Activated naive CD4-positive, alpha-beta T cell treated with anti-CD3 and anti-CD28 coated beads, Interleukin-2, amount 50 U/mL, for 24 hours (primary cell): ENCODE results near the gene PFDN4.
A peak's percentile ranks its signal among the peaks of the same experiment; 100 is the strongest.

Experiments used
- H3K27ac Mint-ChIP-seq: one replicate; pipeline ENCODE4 v1.8.0; 2021; ENCODE audit warnings: mild to moderate bottlenecking, mixed read lengths
- H3K27me3 Mint-ChIP-seq: one replicate; pipeline ENCODE4 v1.8.0; 2021; ENCODE audit warnings: mixed read lengths
- H3K36me3 Mint-ChIP-seq: one replicate; pipeline ENCODE4 v1.8.0; 2021; ENCODE audit warnings: mixed read lengths
- H3K4me1 Mint-ChIP-seq: one replicate; pipeline ENCODE4 v1.8.0; 2021; ENCODE audit warnings: mixed read lengths
- H3K4me3 Mint-ChIP-seq: one replicate; pipeline ENCODE4 v1.8.0; 2021; ENCODE audit warnings: mild to moderate bottlenecking, mixed read lengths
- H3K9me3 Mint-ChIP-seq: one replicate; pipeline ENCODE4 v1.8.0; 2021; ENCODE audit warnings: mixed read lengths

The PFDN4 gene, protein sequence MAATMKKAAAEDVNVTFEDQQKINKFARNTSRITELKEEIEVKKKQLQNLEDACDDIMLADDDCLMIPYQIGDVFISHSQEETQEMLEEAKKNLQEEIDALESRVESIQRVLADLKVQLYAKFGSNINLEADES

DNA sequence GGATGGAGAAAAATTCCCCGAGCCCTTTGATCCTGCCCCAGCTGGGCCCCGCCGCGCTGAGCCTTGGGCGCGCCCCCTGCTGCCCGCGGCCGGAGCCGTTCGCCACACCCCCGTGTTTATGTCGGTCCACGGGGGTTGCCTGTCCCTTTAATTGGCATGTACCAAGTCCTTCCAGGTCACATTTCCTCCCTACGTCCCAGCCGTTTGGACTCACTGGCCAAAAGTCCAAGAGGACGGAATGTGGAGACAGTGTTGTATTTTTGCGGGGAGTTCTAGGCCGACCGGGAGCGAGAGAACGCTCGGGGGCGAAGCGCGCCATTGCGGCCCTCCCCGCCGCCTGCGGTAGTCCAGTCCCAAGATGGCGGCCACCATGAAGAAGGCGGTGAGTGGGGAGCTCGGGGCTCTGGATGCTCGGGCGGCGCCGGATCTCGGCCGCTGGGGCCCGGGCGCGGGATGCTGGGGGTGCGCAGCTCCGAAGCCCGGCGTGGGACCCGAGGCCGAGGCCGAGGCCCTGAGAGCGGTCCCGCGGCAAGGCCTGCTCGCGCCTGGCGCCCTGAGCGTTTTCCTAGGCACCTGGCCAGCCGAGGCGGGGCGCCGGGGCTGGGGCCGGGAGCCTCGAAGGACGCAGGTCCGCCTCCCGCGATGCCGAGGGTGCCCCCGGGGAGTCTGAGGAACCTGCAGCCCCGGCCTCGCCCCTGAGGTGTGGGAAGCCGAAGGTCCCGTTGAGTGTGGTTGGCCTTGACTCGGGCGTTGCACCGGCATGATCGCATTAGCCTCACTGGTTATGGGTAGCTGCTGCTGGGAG lies at the start of gene PFDN4:
Gene PFDN4 (plus strand): TSS at position 345 of the 805 bp plus-strand sequence. CDS start 14 bp downstream, at position 359.
- H3K27ac Mint-ChIP-seq, result peak within 1 kb of the TSS; percentile 100
- H3K27me3 Mint-ChIP-seq, result no peaks in the 10 kb centered on the region
- peak within 1 kb of the TSS; percentile 99 for H3K4me3 Mint-ChIP-seq
- peaks cover 40% of the 10 kb centered on the region for H3K4me1 Mint-ChIP-seq
- H3K9me3 Mint-ChIP-seq, result no peaks in the 10 kb centered on the region
- peaks cover 1% of the 10 kb centered on the region for H3K36me3 Mint-ChIP-seq

DNA sequence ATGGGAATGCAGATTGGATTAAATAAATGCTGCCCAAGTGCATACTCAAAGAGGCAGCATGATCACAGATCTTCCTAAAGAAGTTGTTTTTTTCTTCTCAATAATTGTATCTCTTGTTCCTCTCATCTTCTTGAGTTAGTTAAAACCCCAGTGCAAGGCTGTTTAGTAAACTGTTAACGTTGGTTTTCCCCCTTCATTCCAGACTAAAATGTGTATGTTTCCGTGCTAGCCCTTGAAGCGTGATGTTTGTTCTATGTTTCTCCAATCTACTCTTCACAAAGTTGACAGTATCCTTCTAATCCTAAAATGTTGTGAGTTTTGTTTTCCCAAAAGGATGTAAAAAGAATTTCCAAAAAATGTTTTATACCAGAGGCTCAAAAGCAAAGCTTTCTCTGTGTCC lies 49.7 kb upstream of the PFDN4 start:
- H3K9me3 Mint-ChIP-seq, result no peaks in the 10 kb centered on the region
- no peak overlapping the region for H3K27ac Mint-ChIP-seq
- peaks cover 9% of the 10 kb centered on the region for H3K27me3 Mint-ChIP-seq
- H3K4me3 Mint-ChIP-seq, result no peak overlapping the region
- no peaks in the 10 kb centered on the region for H3K4me1 Mint-ChIP-seq
- no peaks in the 10 kb centered on the region for H3K36me3 Mint-ChIP-seq

DNA sequence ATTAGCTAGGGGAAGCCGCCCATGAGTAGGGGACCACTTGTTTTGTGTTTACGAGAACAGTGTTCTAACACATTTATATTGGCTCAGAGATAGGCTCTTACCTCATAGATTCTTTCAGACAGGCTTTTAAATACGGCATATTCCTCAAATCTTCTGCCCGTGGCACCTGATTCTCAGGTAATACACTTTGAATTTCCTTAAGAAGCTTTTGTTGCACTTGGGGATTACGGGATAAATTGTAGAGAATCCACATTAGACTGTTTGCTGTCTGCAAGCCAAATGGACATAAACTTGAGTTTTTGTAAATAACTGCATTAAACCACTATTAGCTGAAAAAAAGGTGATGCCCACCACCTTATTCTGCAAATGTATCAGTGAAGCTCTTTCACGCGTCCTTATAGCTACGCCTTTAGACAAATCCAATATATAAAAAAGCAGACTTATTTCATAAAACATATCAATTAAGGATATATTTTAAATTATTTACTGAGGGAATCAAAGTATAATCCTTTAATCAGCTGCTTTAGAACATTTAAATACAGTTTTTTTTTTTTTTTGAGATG lies 49.0 kb upstream of the PFDN4 start:
- no peak overlapping the region for H3K4me3 Mint-ChIP-seq
- no peaks in the 10 kb centered on the region for H3K4me1 Mint-ChIP-seq
- no peak overlapping the region for H3K27ac Mint-ChIP-seq
- H3K9me3 Mint-ChIP-seq, result no peaks in the 10 kb centered on the region
- H3K36me3 Mint-ChIP-seq, result no peaks in the 10 kb centered on the region
- H3K27me3 Mint-ChIP-seq, result peaks cover 10% of the 10 kb centered on the region

DNA sequence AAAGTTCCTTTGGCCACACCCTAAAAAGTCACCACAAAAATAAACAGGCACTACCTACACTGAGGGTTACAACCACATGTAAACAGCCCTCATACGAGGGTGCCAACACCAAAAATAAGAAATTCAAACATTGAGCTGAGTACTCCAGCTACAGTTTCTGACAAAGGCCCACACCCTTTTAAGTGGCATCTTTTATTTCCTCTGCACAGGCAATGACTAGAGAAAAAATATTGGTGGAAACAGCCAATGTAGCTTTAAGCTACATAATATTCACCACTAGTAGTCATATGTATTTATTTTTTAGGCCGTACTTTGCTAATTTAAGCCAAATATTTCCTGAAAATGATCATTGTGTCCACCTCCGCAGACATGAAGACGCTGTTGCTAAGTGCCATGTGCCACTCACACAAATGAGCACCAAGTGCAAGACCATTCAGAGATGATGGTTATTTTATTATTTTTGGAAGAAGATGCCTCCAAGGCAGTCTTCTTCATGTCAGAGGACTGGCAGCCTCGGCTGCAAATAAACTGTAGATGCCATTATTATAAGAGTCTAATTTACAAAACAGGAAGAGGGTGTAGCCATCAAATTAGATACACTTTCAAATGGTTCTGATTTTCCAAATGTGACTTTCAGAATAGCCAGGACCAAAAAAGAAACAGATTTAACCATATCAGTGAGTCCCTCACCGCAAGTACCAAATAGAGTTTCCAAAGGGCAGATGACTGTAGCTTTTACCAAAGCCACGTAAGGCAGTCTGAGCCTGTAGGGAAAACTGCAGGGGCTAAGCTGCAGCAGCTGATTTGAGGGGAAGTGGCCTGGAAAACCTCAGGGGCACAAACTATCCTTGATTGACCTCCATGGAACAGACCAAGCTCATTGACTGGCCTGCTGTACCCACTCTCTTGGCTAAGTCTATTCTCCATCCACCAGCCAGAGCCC lies 47.6 kb upstream of the PFDN4 start:
- Mint-ChIP-seq H3K27ac (no peak overlapping the region), H3K4me3 (no peak overlapping the region), H3K36me3 (no peaks in the 10 kb centered on the region), H3K4me1 (no peaks in the 10 kb centered on the region), H3K27me3 (peaks cover 11% of the 10 kb centered on the region), H3K9me3 (no peaks in the 10 kb centered on the region)

DNA sequence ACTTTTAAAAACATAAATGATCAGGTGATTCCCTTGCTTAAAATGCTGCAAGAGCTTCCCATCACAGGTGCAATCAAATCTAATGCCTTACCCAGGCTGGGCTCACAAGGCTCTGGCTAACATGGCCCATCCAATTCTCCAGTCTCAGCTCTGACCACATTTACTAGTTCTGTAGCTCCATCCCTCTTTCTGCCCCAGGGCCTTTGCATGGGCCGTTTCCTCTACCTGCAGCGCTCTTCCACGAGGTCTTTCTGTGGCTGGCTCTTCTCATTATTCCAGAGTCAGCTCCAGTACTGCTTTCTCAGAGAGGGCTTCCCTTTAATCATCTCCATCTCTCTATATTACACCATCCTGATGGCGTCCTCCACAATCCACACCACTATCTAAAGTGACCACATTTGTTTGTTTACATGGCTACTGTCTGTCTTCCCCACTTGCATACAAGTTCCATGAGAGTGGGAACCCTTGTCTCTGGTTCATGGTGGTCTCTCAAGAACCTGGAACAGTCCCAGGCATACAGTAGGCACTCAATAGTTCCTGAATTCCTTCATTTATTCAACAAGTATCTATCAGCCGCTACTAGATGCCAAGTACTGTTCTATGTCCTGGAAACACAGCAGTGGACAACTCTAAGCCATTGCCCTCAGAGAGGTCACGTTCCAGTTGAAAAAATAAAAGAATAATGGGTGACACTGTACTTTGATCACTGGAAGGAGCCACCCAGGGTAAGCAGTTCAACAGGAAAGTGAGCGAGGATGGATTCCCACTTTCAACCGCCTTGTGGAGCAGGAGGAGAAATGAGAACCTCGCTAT lies 46.7 kb upstream of the PFDN4 start:
- Mint-ChIP-seq H3K4me3 (no peak overlapping the region), H3K27me3 (peaks cover 13% of the 10 kb centered on the region), H3K27ac (no peak overlapping the region), H3K36me3 (no peaks in the 10 kb centered on the region), H3K4me1 (no peaks in the 10 kb centered on the region), H3K9me3 (no peaks in the 10 kb centered on the region)

DNA sequence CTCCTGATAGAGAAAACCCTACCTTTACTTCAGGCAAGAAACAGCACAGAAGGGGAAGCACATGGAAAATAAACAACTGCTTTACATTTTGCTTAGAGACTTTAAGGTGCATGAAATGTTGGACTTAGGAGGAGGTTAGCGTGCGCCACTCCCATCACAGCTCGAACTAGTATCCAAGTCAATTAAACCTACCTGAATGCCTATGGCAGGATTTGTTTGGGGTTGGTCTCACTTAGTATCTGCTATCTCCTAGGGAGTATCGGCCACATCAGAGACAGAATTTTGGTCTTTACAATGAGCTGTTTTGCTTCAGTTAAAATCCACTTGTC lies 46.1 kb upstream of the PFDN4 start:
- no peaks in the 10 kb centered on the region for H3K36me3 Mint-ChIP-seq
- H3K27me3 Mint-ChIP-seq, result peaks cover 15% of the 10 kb centered on the region
- no peaks in the 10 kb centered on the region for H3K9me3 Mint-ChIP-seq
- H3K4me1 Mint-ChIP-seq, result no peaks in the 10 kb centered on the region
- H3K27ac Mint-ChIP-seq, result no peak overlapping the region
- H3K4me3 Mint-ChIP-seq, result no peak overlapping the region

DNA sequence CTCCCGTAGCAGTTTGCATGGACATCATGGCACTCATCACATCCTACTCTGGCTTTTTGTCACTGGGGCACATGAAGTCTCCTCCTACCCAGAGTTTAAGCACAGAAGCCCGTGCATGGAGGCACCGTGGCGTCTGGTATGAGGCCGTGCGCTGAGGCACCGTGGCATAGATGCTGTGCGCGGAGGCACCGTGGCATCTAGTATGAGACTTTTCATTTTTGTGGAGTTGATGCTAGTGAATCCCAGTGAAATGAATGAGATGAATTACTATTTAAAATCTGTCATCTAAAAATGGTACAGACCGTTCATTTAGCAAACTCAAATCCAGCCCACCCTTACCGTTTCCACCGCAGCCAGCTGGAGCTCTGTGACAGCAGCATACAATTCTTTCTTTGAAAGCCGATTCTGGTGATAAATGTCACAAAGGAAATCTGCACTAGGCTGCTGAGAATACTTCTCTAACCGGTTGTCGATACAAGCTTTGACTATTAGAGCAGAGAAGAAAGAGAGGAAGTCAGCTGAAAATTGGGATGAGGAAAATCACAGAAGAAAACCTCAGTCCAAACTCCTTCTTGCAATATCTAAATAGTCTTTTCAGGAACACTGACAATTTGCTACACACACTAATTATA lies 45.4 kb upstream of the PFDN4 start:
- Mint-ChIP-seq H3K27ac (no peak overlapping the region), H3K27me3 (peaks cover 17% of the 10 kb centered on the region), H3K9me3 (no peaks in the 10 kb centered on the region), H3K4me3 (no peak overlapping the region), H3K36me3 (no peaks in the 10 kb centered on the region), H3K4me1 (no peaks in the 10 kb centered on the region)

DNA sequence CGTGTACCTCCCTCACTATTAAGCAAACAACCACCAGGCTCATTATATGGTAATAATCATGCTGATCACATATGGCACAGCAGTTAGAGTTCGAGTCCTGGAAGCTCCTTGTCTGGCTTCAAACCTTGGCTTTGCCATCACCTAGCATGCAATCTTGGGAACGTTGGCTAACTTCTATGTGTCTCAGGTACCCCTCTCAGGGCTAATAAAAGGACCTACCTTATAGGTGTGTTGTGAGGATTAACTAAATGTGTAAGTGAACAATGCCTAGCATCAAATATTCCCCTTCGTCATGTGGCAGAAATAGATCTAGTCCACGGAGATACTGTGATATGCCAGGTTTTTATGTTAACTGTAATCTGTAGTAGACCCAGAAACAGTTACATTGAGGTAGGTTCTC lies 44.5 kb upstream of the PFDN4 start:
- H3K27ac Mint-ChIP-seq, result no peak overlapping the region
- no peaks in the 10 kb centered on the region for H3K36me3 Mint-ChIP-seq

DNA sequence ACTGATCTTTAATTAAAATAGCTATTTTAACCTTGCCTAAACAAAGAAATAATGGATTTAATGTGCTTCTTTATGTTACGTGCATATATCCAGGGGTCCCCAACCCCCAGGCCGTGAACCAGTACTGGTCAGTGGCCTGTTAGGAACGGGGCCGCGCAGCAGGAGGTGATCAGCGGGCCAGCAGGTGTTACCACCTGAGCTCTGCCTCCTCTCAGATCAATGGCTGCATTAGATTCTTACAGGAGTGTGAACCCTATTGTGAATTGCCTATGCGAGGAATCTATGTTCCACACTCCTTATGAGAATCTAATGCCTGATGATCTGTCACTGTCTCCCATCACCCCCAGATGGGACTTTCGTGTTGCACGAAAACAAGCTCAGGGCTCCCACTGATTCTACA lies 42.9 kb upstream of the PFDN4 start:
- no peaks in the 10 kb centered on the region for H3K36me3 Mint-ChIP-seq
- H3K4me3 Mint-ChIP-seq, result no peak overlapping the region
- no peaks in the 10 kb centered on the region for H3K9me3 Mint-ChIP-seq
- no peak overlapping the region for H3K27ac Mint-ChIP-seq
- peaks cover 36% of the 10 kb centered on the region for H3K27me3 Mint-ChIP-seq
- no peaks in the 10 kb centered on the region for H3K4me1 Mint-ChIP-seq

More for the DNA sequence above, 44.5 kb upstream of the PFDN4 start:
- Mint-ChIP-seq H3K9me3 (no peaks in the 10 kb centered on the region), H3K4me3 (no peak overlapping the region), H3K27me3 (peaks cover 24% of the 10 kb centered on the region), H3K4me1 (no peaks in the 10 kb centered on the region)

DNA sequence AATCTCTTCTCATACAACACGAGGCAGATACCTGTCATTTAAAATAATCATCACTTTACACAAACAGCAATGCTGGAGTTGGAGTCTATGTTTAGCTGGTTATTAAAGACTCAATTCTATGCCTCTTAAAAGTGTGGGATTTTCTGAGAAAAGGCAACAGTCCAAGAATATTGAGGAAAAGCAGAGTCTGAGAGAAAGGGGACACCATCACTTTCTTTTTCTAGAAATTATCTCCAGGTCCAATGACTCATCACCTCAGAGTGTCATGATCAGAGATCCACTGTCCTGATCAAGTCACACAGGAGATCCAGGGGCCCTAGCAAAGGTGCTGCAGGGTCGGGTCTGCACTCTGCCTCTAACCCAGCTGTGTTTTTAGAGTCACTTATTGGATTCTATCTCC lies 42.1 kb upstream of the PFDN4 start:
- H3K4me3 Mint-ChIP-seq, result no peak overlapping the region
- no peaks in the 10 kb centered on the region for H3K4me1 Mint-ChIP-seq
- no peak overlapping the region for H3K27ac Mint-ChIP-seq
- peaks cover 37% of the 10 kb centered on the region for H3K27me3 Mint-ChIP-seq
- H3K36me3 Mint-ChIP-seq, result no peaks in the 10 kb centered on the region
- H3K9me3 Mint-ChIP-seq, result no peaks in the 10 kb centered on the region

DNA sequence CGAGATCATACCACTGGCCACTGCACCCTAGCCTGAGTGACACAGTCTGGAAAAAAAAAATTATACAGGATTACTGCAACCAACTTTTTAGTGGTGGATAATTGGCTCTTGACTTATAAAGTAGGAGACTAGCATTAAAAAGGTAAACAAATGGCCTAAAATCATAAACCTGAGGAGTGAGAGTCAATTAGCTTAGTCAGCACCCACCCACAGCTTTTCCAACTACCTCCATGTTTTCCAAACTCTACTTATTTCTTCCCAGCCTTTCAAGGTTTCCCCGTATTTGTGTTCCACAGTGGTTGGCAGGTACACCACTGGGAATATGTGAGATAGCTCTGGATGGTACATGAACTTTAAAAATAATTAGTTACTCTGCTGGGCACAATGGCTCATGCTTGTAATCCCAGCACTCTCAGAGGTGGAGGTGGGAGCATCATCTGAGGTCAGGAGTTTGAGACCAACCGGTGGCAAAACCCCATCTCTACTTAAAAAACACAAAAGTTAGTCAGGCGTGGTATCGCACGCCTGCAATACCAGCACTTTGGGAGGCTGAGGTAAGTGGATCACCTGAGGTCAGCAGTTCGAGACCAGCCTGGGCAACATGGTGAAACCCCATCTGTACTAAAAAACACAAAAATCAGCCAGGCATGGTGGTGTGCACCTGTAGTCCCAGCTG lies 40.8 kb upstream of the PFDN4 start:
- H3K4me3 Mint-ChIP-seq, result no peak overlapping the region
- H3K4me1 Mint-ChIP-seq, result no peaks in the 10 kb centered on the region
- H3K9me3 Mint-ChIP-seq, result no peaks in the 10 kb centered on the region
- no peaks in the 10 kb centered on the region for H3K36me3 Mint-ChIP-seq
- no peak overlapping the region for H3K27ac Mint-ChIP-seq
- peaks cover 45% of the 10 kb centered on the region for H3K27me3 Mint-ChIP-seq

DNA sequence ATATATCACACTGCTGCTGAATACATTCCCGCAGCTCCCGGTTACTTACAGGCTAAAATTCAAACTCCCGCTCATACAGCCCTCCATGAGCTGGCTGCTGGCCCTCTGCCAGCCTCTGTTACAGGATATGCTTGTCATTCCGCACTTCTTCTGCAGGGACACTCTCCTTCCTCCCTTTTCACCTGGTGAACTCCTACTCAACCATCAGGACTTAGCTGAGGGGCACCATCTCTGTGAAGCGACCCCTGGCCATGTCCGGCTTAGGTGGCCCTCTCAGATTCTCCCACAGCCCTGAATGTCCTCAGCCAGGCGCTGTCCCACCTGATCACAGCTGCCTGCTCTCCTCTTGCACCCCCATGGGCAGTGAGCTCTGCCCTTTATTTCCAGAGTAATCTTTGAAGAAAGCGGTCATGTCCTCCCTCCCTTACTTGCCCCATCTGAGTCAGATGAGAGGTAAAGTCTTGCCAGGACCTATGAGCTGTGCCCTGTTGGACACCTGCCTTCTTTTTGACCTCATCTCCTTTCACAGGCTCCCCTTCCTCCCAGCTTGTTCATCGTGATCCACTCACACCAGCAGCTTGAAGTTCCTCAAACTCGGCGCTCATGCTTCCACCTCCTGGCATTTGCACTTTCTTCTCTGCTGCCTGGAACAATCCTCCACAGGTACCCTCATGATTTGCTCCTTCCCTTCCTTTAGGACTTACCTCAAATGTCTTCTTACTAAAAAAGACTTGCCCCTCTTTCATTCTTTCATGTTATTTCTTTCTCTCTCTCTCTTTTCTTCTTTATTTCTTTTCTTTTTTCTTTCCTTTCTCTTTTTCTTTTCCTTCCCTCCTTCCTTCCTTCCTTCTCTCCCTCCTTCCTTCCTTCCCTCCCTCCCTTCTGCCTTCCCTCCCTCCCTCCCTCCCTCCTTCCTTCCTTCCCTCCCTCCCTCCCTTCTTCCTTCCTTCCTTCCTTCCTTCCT lies 39.7 kb upstream of the PFDN4 start:
- Mint-ChIP-seq H3K9me3 (no peaks in the 10 kb centered on the region), H3K36me3 (no peaks in the 10 kb centered on the region), H3K4me1 (peaks cover 4% of the 10 kb centered on the region), H3K4me3 (no peak overlapping the region), H3K27me3 (peaks cover 53% of the 10 kb centered on the region), H3K27ac (peak overlapping the region; percentile 26)
